A204.1 (cell line): ENCODE measurements around the gene GALNS.

Experiments
- FAIRE-seq: peaks from 2 replicates; lab custom pipeline; 2012; peaks lifted over from hg19 to GRCh38; lab: Jason Lieb, UNC

Gene GALNS

DNA sequence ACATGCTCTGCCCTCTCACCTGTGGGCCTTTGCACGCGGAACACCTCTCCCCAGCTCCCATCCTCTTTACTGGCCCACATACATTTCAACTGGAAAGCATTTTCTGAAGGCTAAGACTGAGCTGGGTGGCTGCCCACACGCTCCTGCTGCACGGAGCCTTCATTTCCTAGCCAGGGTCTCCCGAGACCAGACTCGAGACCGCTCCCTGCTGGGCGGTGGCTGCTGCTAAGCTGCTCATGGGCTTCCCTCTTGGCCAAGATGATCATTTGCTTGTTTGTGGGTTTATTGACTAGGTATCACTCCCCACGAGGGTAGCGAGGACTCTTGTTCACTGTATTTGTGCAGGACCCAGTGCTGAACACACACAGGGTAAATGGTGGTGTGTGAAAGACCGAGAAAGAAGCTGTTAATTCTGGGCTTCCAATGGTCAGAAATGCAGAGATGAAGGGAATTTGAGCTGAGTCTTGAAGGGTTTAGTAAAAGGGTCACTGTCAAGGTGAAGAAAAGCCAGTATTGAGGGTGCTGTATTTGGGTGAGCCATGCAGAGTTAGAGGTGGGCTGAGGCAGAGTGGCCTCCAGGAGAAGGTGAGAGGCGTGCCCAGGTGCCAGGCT is 1.1 kb upstream of the GALNS start:
- no peak for FAIRE-seq

DNA sequence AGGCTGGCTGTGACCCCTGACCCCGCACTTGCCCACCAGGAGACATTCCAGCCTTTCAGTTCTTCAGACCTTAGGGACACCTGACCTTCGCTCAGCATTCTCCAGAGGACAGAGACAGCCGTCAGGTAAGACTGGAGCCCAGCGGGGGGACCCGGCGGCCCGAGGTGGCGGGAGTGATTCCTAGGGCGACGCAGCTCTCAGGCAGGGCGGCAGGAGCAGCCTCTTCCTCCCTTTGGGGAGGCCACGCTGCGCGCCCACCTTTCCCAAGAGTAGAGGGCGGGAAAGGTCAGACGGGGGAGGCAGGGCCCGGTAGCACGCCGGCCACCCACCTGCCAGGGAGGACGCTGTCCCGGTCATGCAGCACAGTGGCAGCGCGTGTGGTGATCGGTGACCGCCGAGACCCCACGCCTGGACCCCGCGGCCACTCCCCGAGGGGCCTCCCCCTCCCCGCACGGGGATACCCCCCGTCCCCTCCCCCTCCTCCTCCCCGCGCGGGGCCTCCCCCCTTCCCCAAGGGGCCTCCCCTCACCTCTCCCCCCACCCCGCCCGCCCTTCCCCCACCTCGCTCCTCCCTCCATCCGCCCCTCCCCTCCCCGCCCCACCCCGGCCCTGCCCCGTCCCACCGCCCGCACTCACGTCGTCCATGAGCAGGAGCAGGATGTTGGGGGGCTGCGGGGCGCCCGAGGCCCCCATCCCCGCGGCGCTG is 472 bp downstream of the GALNS start:
- no peak for FAIRE-seq

DNA sequence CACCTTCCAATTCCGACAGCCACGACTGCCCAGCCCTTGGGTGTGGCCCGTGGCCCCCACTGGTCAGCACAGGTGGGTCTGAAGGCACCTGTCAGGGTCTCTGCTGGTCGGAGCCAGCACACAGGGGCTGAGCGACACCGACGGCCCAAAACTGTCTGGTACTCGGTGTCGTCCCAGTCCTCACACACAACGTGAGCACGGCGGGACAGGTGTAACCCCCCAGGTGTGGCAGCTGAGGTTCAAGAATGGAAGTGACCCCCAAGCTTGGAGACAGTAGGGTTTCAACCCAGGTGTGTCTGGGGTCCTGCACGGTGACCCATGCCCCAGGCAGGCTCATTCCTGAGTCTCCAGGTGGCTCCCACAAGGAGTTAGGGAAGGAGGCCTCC is 1.0 kb downstream of the GALNS start:
- FAIRE-seq = no peak

DNA sequence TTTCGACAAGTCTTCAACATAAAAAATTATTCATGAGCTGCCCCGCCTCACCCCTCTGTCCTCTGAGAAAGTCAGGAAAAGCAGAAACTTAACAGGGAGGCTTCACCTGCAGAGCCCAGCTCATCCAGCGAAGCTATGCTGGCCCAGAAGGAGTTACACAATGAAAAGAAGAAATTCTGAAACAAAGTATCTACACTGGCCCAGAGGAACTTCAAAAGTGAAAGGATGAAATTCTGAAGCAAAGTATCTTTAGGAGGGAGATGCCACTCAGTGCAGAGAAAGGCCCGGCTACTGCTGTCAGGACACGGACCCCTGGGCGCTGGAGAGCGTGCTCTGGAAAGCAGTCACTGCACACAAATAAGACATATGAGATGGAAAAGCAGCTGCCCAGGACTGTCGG is 1.6 kb downstream of the GALNS start:
- no peak for FAIRE-seq

DNA sequence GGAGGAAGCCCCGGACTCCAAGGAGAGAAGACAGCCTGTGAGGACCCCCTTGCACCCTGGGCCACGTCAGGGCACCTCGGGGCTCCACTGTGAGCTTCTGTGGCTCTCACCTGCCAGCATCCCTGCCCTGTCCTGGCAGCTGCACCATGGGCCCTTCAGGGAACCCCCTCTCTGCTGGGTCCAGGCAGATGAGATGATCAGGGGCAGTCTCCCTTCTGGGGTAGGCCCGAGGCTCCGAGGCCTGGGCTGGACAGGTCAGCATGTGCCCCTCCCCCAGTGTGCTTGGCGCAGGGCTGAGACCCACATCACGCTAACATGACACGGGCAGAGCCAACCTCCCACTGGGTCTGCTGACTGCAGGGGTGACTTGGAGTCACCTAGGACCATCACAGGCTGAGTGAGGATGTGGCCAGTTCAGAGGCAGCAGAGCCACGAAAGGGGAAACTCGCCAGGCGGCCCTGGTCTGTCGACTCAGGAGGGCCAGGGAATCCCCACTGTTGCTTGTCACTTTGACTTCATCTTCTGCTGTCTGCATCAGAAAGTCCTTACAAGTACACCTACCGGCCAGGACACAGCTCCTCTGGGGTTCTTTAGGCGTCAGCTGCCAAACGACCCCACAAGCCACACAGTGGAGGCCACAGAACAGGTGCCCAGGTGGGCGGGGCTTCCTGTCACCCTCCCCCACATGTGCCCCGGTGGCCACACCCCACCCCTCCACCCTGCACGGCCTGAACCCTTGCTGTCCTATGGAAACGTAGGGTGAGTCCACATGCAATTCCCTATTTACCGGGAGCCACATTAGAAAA is 2.2 kb downstream of the GALNS start:
- FAIRE-seq = no peak

DNA sequence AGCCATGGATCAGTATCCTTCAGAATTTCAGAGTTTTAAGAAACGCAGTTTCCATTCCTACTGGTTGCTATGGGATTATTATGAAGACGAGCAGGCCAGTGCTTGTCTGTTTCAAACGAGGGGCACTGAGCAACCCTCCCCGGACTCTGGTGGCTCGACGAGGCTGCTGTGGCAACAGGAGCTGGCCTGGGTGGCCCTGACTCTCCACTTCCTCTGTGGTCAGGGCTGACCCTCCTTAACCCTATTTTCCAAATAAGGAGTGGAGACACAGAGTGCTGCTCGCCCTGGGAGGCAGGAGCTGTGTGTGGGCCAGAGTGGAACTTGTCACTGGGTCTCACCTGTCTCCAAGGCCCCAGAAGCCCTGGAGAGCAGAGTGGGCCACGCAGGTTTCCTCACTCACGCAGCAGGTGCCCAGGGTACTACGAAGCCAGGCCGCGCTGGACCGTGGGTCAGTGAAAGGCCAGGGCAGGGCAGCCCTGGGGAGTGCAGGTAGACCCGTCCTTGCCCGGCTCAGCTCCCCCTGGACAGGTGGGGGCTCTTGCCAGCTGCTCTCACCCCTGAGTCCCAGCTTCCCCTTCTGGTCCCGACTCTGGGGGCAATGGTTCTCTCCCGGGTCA is 3.3 kb downstream of the GALNS start:
- no peak for FAIRE-seq

DNA sequence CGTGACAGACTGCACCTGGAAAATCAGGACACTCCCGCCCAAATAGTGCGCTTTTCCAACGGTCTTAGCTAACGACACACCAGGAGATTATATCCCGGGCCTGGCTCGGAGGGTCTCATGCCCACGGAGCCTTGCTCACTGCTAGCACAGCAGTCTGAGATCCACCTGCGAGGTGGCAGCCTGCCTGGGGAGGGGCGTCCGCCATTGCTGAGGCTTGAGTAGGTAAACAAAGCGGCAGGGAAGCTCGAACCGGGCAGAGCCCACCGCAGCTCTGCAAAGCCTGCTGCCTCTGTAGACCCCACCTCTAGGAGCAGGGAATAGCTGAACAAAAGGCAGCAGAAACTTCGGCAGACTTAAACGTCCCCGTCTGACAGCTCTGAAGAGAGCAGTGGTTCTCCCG is 5.1 kb downstream of the GALNS start:
- no peak for FAIRE-seq

DNA sequence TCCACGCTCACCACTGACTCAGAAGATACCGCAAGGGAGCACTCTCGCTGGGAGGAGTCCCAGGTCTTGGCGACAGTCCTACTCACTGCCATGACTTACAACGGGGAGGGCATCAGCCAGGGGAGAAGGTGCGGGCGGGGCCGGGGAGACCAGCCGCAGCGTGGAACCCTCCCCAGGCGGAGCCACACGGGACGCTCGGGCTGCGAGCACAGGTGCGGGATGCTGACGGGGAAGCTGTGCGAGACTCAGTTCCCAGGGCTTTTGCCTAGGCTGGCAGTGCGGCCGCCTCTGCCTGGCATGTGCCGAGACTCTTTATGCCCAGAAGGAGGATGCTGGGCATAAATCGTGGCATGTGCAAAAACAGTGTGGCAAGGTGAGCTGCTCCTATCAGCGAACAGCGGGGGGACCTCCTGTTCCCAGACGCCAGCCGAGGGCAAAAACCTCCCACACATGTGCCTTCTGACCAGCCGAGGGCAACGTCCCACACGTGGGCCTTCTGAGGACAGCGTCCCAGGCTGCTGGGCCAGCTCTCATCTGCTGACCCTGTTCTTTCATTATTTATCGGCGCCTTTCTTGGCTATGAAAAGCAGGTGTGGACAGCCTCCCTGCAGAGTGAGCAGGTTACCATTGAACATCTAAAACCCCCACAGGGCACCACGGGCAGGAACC is 6.1 kb downstream of the GALNS start:
- FAIRE-seq = no peak

DNA sequence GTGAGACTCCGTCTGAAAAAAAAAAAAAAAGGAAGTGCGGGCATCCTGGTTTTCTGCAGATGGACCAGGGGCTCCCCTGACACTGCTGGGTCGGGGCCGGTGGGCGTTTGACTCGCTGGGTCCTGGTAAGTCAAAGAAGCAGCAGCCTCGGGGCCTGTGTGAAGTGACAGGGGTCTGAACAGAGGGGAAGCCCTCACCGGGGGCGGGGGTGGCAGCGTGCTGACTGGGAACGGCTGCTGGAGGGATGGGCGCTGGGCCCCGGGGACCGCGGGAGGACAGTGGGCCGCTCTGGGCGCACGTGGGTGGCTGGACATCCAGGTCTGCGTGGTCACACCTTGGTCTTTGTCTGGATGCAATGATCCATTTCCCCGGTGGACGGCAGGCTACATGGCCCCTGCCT is 8.2 kb downstream of the GALNS start:
- FAIRE-seq = no peak

DNA sequence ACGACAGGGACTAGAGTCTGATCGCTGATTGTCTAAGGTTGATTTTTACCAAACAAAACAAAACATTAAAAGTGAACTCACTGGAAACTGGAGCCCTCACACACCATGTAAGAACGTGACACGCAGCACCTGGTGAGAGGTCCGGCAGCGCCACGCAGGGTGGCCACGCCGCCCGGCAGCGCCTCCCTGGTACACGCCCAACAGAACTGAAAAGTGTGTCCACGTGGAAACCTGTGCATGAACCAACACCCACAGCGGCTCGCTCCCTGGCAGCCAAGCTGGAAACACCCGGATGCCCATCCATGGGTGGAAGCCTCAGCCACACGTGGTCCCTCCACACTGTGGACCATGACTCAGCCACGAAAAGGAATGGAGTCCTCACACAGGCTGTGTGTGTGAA is 9.1 kb downstream of the GALNS start:
- no peak for FAIRE-seq

DNA sequence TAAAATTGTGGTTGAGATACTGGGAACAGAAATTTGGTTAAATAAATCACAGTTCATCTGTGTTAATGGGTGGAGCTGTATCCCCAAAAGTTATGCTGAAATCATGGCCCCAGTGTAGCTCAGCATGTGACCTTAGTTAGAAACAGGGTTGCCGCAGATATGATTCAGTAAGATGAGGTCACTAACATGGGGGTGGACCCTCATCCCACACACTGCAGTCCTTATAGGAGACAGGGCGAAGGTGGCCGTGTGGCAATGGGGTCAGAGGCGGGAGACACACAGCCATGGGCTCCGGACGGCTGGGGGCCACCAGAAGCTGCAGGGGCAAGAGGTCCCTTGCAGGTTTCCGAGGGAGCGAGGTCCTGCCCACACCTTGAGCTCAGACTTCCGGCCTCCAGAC is 10.7 kb downstream of the GALNS start:
- FAIRE-seq = no peak

DNA sequence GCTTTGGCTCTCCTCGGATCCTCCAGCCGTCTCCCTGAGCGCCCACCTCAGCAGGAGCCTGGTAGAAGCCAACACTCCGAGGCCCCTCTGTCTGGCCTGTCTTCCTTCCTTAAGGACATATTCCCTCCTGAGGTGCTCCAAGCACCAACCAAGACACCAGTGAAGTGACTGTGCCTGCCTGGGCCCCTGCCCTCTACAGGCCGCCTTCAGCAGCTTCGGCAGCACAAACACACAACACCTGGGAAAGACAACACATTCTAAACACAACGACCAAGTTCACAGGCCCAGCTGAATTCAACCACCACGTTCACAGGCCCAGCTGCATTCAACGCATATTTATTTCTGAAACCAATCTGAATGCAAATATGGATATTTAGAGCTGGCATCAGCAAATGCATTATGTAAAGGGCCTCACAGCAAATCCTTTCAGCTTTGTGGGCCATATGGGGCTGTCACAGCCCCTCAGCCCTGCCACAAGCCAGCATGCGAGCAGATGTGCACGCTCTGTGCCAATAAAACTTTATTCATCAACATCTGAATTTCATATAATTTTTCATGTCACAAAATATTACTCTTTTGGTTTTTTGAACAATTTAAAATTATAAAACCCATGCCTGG is 12.2 kb downstream of the GALNS start:
- FAIRE-seq = no peak

DNA sequence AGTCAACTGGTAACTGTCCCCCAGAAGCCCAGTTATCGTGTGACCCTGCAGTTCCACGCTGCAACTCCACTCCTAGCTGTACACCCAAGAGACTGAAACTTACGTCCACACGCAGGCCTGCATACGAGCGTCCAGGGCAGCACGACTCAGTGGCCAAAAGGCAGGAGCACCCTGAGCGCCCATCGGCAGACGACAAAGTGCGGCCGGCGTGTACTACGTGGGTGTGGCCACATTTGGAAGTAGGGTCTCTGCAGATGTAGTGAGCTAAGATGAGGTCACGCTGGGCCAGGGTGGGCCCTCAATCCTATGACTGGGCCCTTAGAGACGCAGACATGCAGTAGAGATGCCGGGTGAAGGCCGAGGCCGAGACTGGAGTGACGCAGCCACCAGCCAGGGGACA is 13.5 kb downstream of the GALNS start:
- no peak for FAIRE-seq

DNA sequence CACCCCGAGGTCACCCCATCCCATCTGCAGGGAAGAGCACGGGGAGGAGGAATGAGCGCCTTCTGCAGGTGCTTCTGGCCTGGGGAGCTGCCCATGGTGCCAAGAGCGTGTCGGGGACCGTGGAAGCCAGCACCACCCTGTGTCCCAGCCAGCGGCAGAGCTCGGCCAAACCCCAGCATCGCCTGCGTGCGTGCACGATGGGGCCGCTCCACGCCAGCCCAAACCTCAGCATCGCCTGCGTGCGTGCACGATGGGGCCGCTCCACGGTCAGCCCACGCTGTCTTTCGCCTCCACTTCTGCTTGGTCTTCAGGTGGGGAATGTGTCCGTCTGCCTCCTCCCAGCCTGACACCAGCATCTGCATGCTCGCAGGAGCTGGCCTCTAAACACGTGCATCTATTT is 13.9 kb downstream of the GALNS start:
- no peak for FAIRE-seq

DNA sequence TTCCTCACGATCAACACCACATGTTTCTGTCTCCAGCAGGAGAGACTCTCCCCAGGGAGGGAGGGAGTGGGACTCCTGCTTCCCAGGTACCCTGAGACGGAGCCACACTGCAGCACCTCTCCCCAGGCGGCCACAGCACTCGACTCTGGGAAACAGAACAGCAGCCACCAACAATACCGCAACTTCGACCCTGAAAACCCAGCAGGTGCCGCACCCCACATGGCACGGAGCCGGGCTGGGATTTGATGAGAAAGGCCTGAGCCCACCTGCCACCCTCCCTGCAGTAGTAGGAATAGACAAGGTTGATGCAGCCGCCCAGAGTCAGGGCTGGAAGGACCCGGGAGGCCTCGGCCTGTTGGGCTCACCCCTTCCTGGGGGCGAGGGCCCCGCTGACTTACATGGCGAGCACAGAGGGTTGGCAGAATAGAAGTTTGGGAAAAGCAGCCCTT is 14.4 kb downstream of the GALNS start:
- FAIRE-seq = no peak

DNA sequence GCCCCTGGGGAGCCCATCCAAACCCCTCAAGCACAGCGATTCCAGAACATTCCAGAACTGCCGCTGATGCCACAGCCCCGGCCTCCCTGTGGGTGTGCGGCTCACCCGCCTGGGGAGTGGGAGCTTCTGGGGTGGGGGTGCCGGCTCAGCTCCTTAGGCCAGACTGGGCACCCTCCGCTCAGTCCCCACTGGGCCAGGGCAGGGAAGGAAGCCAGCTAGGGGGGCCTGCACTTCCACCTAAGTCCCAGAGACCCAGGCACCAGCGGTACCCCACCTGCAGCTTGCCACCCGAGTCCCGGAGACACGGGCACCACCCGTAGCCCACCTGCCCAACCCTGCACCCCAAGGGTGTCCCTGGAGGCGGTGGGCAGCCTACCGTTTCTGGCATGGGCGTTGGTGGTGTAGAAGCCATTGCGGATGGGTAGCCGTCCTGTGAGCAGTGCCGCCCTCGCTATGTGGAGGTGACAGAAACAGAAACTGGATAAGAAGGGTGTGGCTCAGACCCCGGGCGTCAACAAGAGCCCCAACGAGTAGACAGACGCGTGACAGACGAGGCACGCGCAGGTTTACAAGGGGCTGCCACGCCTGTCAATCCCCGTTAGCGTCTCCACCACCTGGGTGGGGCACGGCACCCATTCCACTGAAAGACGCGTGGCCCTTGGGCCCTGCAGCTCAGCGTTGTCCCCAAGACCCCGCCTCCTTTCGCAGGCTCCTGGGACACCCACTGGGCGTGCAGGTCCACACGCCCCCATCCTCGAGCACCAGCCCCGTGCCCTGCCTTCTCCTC is 15.0 kb downstream of the GALNS start:
- no peak for FAIRE-seq

DNA sequence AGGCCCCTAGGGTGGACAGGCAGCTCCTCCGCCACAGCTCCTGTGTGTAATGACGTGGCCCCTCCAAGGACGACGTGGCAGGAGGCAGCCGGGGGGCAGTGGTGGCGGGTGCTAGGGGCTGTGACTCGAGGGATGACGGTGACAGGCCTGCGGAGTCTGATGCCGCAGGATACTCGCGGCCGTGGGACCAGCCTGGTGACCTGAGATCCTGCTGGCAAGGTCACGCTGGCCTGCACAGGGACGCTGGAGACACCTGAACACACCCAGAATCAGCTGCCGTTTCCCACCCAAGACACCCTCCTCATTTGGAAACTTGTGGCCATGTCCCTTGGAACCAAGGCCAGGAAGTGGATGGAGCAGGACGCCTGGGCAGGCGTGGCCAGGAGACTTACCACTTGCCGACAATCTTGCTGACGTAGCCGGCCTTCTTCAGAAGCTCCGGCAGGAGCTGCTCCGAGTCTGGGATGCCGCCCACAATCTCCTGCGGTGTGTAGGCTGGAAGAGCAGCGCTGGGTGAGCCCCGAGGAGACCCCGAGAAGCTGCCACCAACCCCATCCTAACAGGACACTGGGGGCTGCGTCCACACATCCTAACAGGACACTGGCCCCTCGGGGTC is 16.0 kb downstream of the GALNS start:
- FAIRE-seq = no peak

DNA sequence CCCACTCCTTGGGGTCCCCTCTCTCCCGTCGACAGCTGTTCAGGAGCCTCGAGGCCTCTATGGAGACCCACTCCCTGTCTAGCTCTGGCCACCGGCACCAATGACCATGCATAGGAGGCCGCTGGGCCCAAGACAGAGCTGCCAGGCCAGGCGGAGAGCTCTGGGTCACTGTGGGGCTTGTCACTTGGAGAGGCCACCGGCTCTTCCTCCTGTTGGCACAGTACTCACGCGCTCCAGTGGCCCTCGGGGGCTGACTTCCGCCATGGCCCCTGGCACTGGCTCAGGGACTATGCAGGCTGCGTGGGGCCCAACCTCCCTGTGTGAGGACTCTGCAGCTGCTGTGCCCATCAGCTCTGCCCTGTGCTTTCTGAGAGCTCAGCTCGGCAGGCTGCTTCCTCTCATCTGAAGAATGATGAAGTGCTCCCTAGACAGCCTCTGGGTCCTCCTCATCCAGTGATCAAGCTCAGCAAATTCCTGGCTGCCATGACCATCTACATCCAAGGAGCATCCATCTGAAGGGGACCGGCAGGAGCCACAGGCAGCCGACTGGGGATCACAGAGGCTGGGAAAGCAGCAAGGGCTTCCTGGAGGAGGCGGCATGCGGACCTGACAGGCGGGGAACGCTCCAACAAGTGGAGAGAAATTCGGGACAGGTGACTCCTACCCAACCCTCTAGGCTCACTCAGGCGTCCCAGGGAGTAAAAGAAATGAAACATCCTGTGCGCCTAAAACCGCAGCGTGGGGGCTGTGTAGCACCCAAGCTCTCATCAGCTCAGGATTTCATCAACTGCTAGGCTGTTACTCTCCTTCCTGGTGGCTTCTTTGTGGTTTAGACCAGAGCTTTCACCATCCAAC is 16.8 kb downstream of the GALNS start:
- FAIRE-seq = no peak

DNA sequence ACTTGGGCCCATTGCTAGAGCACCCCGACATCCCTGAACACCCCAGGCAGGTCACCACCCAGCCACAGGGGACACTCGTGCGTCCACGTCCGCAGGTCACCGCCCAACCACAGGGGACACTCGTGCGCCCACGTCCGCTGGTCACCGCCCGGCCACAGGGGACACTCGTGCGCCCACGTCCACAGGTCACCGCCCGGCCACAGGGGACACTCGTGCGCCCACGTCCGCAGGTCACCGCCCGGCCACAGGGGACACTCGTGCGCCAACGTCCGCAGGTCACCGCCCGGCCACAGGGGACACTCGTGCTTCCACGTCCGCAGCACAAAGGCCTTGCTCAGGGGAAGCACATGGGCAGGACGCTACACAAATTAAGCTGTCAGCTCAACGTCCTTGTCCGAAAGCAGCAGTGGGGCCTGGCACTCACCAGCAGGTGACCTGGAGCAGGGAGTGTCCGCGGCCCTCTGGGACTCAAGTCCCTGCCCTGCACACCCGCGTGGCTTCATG is 17.7 kb downstream of the GALNS start:
- no peak for FAIRE-seq

DNA sequence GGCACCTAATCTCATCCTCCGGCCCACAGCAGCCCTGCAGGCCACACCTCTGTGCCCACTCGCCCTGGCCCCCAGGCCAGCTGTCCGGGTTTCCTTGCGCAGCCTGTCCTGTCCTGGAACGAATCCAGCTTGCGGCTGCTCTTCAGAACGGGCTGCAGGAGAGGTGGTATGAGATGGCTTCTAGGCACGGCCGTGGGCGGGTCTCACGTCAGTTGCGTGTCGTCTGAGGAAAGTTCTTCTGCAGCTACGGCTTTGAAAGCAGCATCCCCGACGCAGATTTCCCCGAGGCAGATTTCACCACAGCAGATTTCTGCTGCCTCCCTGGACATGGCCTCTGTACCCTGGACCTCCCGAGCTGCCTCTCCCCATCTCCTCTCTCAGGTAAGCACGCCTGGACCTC is 18.2 kb downstream of the GALNS start:
- FAIRE-seq = no peak
